Measurements from ENCODE around the gene TGFBR1.

Gene TGFBR1

GRCh38 chr9:99076030-99076429 is 28.9 kb upstream of the TGFBR1 start:
- TF ChIP-seq CTCF (conservative IDR thresholded peaks at IDR 0.05; ENCODE audit: low read depth, low read length), result no peak
- no peak for DNase-seq (ENCODE audit: low read depth)
- no peak overlapping the region for H3K4me3 ChIP-seq (ENCODE audit: low read depth, low read length)

- no peak for TF ChIP-seq CTCF (conservative IDR thresholded peaks at IDR 0.05; ENCODE audit: low read depth, low read length)
- DNase-seq (ENCODE audit: low read depth), result no peak
- no peak overlapping the region for H3K4me3 ChIP-seq (ENCODE audit: low read depth, low read length)
Measured at GRCh38 chr9:99076483-99077171, 28.3 kb upstream of the TGFBR1 start.

GRCh38 chr9:99078717-99079116 is 26.2 kb upstream of the TGFBR1 start:
- no peak overlapping the region for H3K4me3 ChIP-seq (ENCODE audit: low read depth, low read length)
- TF ChIP-seq CTCF (conservative IDR thresholded peaks at IDR 0.05; ENCODE audit: low read depth, low read length), result no peak
- DNase-seq (ENCODE audit: low read depth), result no peak

- DNase-seq (ENCODE audit: low read depth), result no peak
- no peak for TF ChIP-seq CTCF (conservative IDR thresholded peaks at IDR 0.05; ENCODE audit: low read depth, low read length)
- no peak overlapping the region for H3K4me3 ChIP-seq (ENCODE audit: low read depth, low read length)
Measured at GRCh38 chr9:99079542-99079941, 25.4 kb upstream of the TGFBR1 start.

GRCh38 chr9:99083051-99083450 is 21.9 kb upstream of the TGFBR1 start:
- no peak for TF ChIP-seq CTCF (conservative IDR thresholded peaks at IDR 0.05; ENCODE audit: low read depth, low read length)
- DNase-seq (ENCODE audit: low read depth), result no peak
- no peak overlapping the region for H3K4me3 ChIP-seq (ENCODE audit: low read depth, low read length)

- DNase-seq (ENCODE audit: low read depth), result peak; percentile 69
- no peak for TF ChIP-seq CTCF (conservative IDR thresholded peaks at IDR 0.05; ENCODE audit: low read depth, low read length)
- H3K4me3 ChIP-seq (ENCODE audit: low read depth, low read length), result no peak overlapping the region
Measured at GRCh38 chr9:99085949-99086948, 18.7 kb upstream of the TGFBR1 start.
